GM10266 (cell line): ENCODE data around the gene MTUS2.
"Not testable (repeated sequence)": the region's sequence is repeated elsewhere in the genome, so short reads cannot be mapped to it uniquely, and the experiment has no call there.

Experiments used
- DNase-seq: peaks from one replicate; pipeline ENCODE4 v3.0.0; 2012; ENCODE audit errors: extremely low spot score
- TF ChIP-seq, protein P1 (sequence below): IDR thresholded peaks from 2 replicates; pipeline ENCODE4 v1.5.1; 2012; ENCODE audit warnings: mild to moderate bottlenecking, low read depth; ENCODE audit not compliant: control insufficient read depth, insufficient read depth; ENCODE audit errors: missing control alignments

MTUS2 gene

DNA sequence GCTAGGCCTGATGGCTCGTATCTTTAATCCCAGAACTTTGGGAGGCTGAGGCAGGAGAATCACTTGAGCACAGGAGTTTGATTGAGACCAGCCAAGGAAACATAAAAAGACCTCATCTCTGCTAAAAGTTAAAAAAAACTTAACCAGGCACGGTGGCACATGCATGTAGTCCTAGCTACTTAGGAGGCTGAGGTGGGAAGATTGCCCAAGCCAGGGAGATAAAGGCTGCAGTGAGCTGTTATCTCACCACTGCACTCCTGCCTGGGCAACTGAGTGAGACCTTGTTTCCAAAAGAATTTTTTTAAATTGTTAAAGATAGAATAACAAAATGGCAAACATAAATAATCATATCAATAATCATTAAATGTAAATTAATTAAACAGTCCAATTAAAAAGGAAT lies 365.8 kb downstream of the MTUS2 start:
- no peak for DNase-seq
- TF ChIP-seq, protein P1, sequence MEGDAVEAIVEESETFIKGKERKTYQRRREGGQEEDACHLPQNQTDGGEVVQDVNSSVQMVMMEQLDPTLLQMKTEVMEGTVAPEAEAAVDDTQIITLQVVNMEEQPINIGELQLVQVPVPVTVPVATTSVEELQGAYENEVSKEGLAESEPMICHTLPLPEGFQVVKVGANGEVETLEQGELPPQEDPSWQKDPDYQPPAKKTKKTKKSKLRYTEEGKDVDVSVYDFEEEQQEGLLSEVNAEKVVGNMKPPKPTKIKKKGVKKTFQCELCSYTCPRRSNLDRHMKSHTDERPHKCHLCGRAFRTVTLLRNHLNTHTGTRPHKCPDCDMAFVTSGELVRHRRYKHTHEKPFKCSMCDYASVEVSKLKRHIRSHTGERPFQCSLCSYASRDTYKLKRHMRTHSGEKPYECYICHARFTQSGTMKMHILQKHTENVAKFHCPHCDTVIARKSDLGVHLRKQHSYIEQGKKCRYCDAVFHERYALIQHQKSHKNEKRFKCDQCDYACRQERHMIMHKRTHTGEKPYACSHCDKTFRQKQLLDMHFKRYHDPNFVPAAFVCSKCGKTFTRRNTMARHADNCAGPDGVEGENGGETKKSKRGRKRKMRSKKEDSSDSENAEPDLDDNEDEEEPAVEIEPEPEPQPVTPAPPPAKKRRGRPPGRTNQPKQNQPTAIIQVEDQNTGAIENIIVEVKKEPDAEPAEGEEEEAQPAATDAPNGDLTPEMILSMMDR: no peak

DNA sequence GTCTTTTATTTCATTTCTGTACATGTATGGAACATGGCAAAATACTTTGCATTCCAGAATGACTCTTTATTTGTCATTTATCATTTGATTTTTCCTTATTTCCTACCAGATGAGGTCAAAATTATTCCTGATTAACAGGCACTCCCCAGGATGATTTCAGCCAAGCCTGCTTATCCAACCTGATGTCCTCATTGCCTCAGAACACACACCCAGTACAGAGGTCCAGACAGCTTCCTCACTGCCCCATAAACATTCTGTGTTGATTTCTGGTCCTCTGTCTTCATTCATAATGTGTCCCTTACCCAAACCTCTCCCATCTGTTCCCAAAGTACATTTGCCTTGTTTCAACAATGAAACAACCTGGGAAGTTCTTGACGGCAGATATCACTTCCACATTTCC lies 367.4 kb downstream of the MTUS2 start:
- TF ChIP-seq, protein P1: no peak
- no peak for DNase-seq

DNA sequence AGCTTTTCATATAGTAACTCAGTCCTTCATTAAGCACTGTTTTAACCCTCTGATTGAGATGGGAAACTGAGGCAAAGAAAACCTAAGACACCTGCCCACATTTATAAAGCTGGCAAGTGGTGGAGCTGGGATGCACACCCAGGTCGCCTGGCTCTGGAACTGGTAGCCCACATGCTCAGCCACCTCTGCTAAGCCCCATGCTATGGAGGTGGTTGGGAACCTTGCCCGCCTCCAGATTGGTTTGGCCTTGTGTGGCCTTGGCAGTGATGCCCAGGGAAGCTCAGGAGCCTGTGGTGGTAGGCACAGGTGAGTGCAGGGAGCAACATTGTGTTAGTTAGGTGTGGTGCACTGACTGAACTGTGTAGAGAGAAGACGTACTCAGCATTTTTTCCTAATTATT lies 370.2 kb downstream of the MTUS2 start:
- no peak for DNase-seq
- TF ChIP-seq, protein P1: no peak

DNA sequence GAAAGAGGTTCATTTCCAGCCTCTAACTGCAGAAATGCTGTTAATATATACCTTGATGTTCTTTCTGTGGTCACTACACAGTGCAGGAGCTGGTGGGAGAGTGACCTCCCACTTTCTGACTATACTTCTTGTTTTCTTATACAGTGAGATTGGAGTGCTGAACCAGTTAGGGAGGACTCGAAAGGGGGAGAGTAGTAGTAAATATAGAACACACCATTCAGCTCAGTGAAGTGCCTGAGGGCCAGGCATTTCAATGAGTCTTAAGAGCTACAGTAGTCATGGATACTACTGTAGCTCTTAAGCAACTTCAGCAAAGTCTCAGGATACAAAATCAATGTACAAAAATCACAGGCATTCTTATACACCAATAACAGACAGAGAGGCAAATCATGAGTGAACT lies 372.9 kb downstream of the MTUS2 start:
- no peak for DNase-seq
- TF ChIP-seq, protein P1: no peak

DNA sequence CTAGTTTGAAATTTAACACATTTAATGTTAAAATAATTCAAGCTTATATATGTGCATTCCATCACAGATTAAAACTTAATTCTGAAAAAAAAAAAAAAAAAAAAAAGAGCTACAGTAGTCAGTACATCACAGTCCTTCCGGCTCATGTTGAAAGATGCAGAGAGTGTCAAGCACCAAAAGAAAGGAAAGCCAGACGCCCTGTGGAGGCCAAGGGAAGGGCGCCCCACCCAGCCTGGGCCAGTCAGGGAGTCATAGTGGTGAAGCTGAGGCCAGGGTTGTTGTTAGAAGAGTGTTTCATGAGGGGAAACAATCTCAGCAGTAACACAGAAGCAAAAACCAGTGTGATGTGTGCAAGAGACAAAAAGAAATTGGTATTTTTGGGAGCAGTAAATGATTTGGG lies 375.3 kb downstream of the MTUS2 start:
- TF ChIP-seq, protein P1: no peak
- DNase-seq: no peak

DNA sequence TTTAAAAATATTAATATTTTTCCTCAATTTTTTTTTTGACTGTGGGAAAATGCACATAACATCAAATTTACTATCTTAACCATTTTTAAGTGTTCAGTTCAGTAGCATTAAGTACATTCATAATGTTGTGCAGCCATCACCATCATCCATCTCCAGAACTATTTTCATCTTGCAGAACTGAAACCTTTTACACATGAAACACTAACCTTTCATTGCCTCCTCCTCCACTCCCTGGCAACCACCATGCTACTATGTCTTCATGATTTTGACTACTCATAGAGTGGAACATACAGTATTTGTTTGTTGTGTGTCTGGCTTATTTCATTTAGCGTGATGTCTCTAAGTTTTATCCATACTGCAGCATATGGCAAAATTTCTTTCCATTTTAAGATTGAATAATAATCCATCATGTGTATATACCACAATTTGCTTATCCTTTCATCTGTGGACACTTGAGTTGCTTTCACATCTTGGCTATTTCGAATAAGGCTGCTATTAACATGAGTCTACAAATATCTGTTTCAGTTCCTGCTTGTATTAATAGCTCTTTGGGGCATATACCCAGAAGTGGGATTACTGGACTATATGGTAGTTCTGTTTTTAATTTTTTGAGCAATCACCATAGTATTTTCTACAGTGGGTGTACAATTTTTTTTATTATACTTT lies 376.4 kb downstream of the MTUS2 start:
- no peak for DNase-seq
- TF ChIP-seq, protein P1: no peak

DNA sequence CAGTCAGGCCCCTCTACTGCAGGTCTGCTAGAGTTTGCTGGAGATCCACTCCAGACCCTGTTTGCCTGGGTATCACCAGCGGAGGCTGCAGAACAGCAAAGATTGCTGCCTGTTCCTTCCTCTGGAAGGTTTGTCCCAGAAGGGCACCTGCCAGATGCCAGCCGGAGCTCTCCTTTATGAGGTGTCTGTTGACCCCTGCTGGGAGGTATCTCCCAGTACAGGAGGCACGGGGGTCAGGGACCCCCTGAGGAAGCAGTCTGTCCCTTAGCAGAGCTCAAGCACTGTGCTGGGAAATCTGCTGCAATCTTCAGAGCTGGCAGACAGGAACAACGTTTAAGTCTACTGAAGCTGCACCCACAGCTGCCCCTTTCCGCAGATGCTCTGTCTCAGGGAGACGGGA lies 382.6 kb downstream of the MTUS2 start:
- not testable (repeated sequence) for DNase-seq

DNA sequence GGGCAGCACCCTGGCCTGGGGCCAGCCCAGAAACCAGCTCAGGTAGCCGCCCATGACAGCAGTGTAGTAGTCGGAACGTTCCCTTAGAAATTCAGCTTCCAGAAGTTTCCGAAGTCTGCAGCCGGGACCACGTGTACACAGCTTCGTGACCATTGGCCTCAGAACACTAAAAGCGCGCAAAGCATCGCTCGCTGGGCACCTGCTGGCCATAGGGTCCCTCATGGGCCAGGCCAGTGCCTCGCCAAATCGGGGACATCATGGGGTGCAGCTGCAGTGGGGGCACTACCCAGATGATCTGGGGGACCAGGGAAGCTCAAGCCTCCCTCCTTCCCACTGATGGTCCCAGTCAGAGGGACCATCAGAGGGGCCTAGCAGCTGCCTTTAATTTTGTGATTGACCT lies 384.5 kb downstream of the MTUS2 start:
- TF ChIP-seq, protein P1: no peak

More for the DNA sequence above, 384.5 kb downstream of the MTUS2 start:
- no peak for DNase-seq
